HepG2 (cell line): Measurements from ENCODE around the gene ACOT13. TPM values are rescaled to one million over a fixed set of nuclear protein-coding genes. Genes with fewer than 3 reads are reported as not detected.

ENCODE experiments used
- CC2D1A ChIP-seq: sonication (generic); formaldehyde crosslinking; IDR thresholded peaks from 2 replicates; pipeline ENCODE4 v1.8.1; 2023; ENCODE audit warnings: mild to moderate bottlenecking, missing genetic modification reagents
- CEBPG ChIP-seq: IDR thresholded peaks from 2 replicates; pipeline ENCODE4 v1.6.1; 2016
- CENPT ChIP-seq: sonication (generic); formaldehyde crosslinking; IDR thresholded peaks from 2 replicates; pipeline ENCODE4 v1.8.0; 2022; ENCODE audit warnings: low read depth, mild to moderate bottlenecking, moderate library complexity, missing genetic modification reagents
- DNMT1 ChIP-seq: sonication (generic); formaldehyde crosslinking; IDR thresholded peaks from 2 replicates; pipeline ENCODE4 v1.5.1; 2020; ENCODE audit warnings: mild to moderate bottlenecking, missing genetic modification reagents
- FOXC1 ChIP-seq: sonication (generic); formaldehyde crosslinking; IDR thresholded peaks from 2 replicates; pipeline ENCODE4 v1.8.0; 2022; ENCODE audit warnings: mild to moderate bottlenecking, missing genetic modification reagents, borderline replicate concordance
- HNRNPUL1 ChIP-seq: fragments of 200-400 bp; formaldehyde crosslinking; IDR thresholded peaks from 2 replicates; pipeline ENCODE4 v1.6.1; 2017; ENCODE audit warnings: low read depth, mild to moderate bottlenecking, low read length, moderate library complexity
- KLF12 ChIP-seq: sonication (generic); formaldehyde crosslinking; IDR thresholded peaks from 2 replicates; pipeline ENCODE4 v1.4.0; 2020; ENCODE audit warnings: missing genetic modification reagents, borderline replicate concordance
- KLF16 ChIP-seq, 2 experiments: sonication (generic) in 1 of 2; formaldehyde crosslinking in 1 of 2; IDR thresholded peaks; 2 replicates each; pipeline versions ENCODE4 v1.6.1 to v1.8.0; 2016 to 2023; ENCODE audit warnings: missing genetic modification reagents in 2 of 2, missing compliant biosample characterization in 1 of 2
- LCORL ChIP-seq, 2 experiments: fragments of 450-650 bp in 1 of 2; sonication (generic) in 1 of 2; formaldehyde crosslinking in 1 of 2; IDR thresholded peaks; 2 replicates each; pipeline versions ENCODE4 v1.5.0 to v1.6.1; 2017 to 2020; ENCODE audit warnings: antibody characterized with exemption in 1 of 2, missing genetic modification reagents in 1 of 2
- NCOA1 ChIP-seq: sonication (generic); formaldehyde crosslinking; IDR thresholded peaks from 2 replicates; pipeline ENCODE4 v1.9.0; 2021; ENCODE audit warnings: missing genetic modification reagents
- NFYB ChIP-seq: sonication (generic); formaldehyde crosslinking; IDR thresholded peaks from 2 replicates; pipeline ENCODE4 v1.4.0; 2020; ENCODE audit warnings: missing genetic modification reagents
- SRF ChIP-seq: IDR thresholded peaks from 2 replicates; pipeline ENCODE4 v1.6.1; 2011; ENCODE audit warnings: mild to moderate bottlenecking, low read depth, low read length, moderate library complexity
- TMF1 ChIP-seq: sonication (generic); formaldehyde crosslinking; IDR thresholded peaks from 2 replicates; pipeline ENCODE4 v1.8.1; 2022; ENCODE audit warnings: low read depth, missing genetic modification reagents
- ZBTB20 ChIP-seq: sonication (generic); formaldehyde crosslinking; IDR thresholded peaks from 2 replicates; pipeline ENCODE4 v1.8.1; 2023; ENCODE audit warnings: missing genetic modification reagents, low read depth, mild to moderate bottlenecking, borderline replicate concordance
- ZBTB42 ChIP-seq: sonication (generic); formaldehyde crosslinking; IDR thresholded peaks from 2 replicates; pipeline ENCODE4 v1.5.0; 2020; ENCODE audit warnings: mild to moderate bottlenecking, missing genetic modification reagents
- ZNF17 ChIP-seq: sonication (generic); formaldehyde crosslinking; IDR thresholded peaks from 2 replicates; pipeline ENCODE4 v1.5.0; 2020; ENCODE audit warnings: mild to moderate bottlenecking, missing genetic modification reagents
- ZNF292 ChIP-seq: sonication (generic); formaldehyde crosslinking; IDR thresholded peaks from 2 replicates; pipeline ENCODE4 v1.8.1; 2022; ENCODE audit warnings: mild to moderate bottlenecking, low read depth, missing genetic modification reagents, borderline replicate concordance
- ZNF343 ChIP-seq: sonication (generic); formaldehyde crosslinking; IDR thresholded peaks from 2 replicates; pipeline ENCODE4 v1.4.0; 2020; ENCODE audit warnings: mild to moderate bottlenecking, missing genetic modification reagents
- ZNF501 ChIP-seq: sonication (generic); formaldehyde crosslinking; IDR thresholded peaks from 2 replicates; pipeline ENCODE4 v1.5.1; 2020; ENCODE audit warnings: mild to moderate bottlenecking, moderate library complexity, missing genetic modification reagents
- ZNF543 ChIP-seq: sonication (generic); formaldehyde crosslinking; IDR thresholded peaks from 2 replicates; pipeline ENCODE4 v1.4.0; 2020; ENCODE audit warnings: mild to moderate bottlenecking, missing genetic modification reagents
- ZNF747 ChIP-seq: sonication (generic); formaldehyde crosslinking; IDR thresholded peaks from 2 replicates; pipeline ENCODE4 v1.8.1; 2023; ENCODE audit warnings: missing genetic modification reagents, mild to moderate bottlenecking, borderline replicate concordance
- ZNF782 ChIP-seq: sonication (generic); formaldehyde crosslinking; IDR thresholded peaks from 2 replicates; pipeline ENCODE4 v1.4.0; 2020; ENCODE audit warnings: missing genetic modification reagents, mild to moderate bottlenecking, borderline replicate concordance
- ZNF879 ChIP-seq: sonication (generic); formaldehyde crosslinking; IDR thresholded peaks from 2 replicates; pipeline ENCODE4 v1.8.1; 2023; ENCODE audit warnings: missing genetic modification reagents
- polyA plus RNA-seq, 8 experiments: library from polyadenylated mRNA; depleted of rRNA in 3 of 8; stranded (reverse) in 7 of 8; unstranded in 1 of 8; fragments of >200 nt; fragmentation: Illumina TruSeq in 4 of 8; extraction: Trizol in 4 of 8; gene quantifications; 2 replicates each; pipeline versions ENCODE4 v1.2.1 to v1.2.3, GENCODE V29; 2011 to 2016; ENCODE audit warnings: low read depth in 4 of 8, missing spikeins in 1 of 8, mixed read lengths in 1 of 8; ENCODE audit not compliant: insufficient read depth in 1 of 8
- total RNA-seq, 5 experiments: library from RNA; depleted of rRNA; stranded (reverse); fragments of >200 nt; fragmentation: Illumina TruSeq; extraction: Trizol; gene quantifications; 2 replicates each; pipeline ENCODE4 v1.2.3, GENCODE V29; 2016; ENCODE audit warnings: low read depth in 1 of 5
- TF ChIP-seq, protein P1 (sequence below): sonication (generic); formaldehyde crosslinking; IDR thresholded peaks from 2 replicates; pipeline ENCODE4 v1.4.0; 2020; ENCODE audit warnings: missing genetic modification reagents, borderline replicate concordance
- TF ChIP-seq, protein P2 (sequence below): sonication (generic); formaldehyde crosslinking; IDR thresholded peaks from 2 replicates; pipeline ENCODE4 v1.8.1; 2023; ENCODE audit warnings: mild to moderate bottlenecking, inconsistent platforms, moderate library complexity, missing genetic modification reagents, borderline replicate concordance
- TF ChIP-seq, protein P3 (sequence below): sonication (generic); formaldehyde crosslinking; IDR thresholded peaks from 2 replicates; pipeline ENCODE4 v1.5.0; 2020; ENCODE audit warnings: missing genetic modification reagents, mild to moderate bottlenecking, borderline replicate concordance

The ACOT13 gene
- total and polyA plus RNA-seq, 2 of the 13 experiments (the other 11 are each of a cell fraction or from before 2014, with no cell fraction given): 31.5 to 45.1 TPM

DNA sequence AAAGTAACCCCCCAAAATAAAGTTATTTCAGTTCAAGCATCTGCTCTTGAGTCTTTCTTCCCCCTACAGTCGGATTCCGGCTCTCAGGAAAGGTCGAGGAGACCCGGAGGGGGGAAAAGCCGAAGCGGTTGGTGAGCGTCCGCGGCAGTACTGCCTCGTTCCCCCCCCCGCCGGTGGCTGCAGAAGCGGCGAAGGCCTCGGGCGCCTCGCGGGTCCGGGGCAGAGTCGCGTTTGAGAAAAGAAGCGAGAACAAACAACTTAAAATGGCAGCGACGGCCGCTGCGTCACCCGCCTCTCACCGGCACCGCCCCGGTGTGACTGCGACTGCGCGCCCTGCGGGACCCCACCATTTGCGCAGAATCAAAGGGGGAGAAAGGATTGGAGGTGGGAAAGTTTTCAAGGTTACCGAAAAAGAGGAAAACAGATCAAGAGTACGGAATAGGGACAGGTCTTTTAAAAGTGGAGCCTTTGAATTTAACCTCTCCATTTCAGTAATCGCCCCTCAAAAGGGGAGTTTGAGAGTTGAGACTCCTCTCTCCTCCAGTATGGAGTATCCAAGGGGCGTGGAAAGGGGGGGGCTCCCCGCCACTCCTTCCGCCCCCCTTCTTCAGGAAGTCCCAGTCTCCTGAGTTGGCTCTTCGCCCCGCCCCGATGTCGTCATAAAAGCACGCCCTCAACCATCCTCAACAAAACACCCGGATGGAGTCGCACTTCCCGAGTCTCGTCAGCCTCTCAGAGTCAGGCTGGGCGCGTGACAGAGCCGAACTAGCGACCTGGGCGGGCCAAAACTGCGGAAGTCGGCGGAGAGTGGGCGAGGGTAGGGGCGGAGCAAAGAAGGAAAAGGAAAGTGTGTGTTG is 54.0 kb downstream of the ACOT13 start (continued):
- TF ChIP-seq LCORL (IDR thresholded peaks at IDR 0.05): no peak
- peak; percentile 24; the same call in 1 of the 2 replicates for TF ChIP-seq LCORL (CRISPR knock-in tag; IDR thresholded peaks at IDR 0.05)
- TF ChIP-seq, protein P1, sequence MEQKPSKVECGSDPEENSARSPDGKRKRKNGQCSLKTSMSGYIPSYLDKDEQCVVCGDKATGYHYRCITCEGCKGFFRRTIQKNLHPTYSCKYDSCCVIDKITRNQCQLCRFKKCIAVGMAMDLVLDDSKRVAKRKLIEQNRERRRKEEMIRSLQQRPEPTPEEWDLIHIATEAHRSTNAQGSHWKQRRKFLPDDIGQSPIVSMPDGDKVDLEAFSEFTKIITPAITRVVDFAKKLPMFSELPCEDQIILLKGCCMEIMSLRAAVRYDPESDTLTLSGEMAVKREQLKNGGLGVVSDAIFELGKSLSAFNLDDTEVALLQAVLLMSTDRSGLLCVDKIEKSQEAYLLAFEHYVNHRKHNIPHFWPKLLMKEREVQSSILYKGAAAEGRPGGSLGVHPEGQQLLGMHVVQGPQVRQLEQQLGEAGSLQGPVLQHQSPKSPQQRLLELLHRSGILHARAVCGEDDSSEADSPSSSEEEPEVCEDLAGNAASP (CRISPR knock-in tag): peak; percentile 80
- no peak for TF ChIP-seq ZNF782 (CRISPR knock-in tag)
- TF ChIP-seq, protein P2, sequence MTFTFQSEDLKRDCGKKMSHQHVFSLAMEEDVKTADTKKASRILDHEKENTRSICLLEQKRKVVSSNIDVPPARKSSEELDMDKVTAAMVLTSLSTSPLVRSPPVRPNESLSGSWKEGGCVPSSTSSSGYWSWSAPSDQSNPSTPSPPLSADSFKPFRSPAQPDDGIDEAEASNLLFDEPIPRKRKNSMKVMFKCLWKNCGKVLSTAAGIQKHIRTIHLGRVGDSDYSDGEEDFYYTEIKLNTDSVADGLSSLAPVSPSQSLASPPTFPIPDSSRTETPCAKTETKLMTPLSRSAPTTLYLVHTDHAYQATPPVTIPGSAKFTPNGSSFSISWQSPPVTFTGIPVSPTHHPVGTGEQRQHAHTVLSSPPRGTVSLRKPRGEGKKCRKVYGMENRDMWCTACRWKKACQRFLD (CRISPR knock-in tag): peak; percentile 89; the same call in 1 of the 2 replicates
- peak; percentile 83; the same call in 1 of the 2 replicates for TF ChIP-seq ZNF343 (CRISPR knock-in tag)
- no peak for TF ChIP-seq ZNF292
- TF ChIP-seq KLF12: no peak; the same call in 1 of the 2 replicates
- peak; percentile 94 for TF ChIP-seq ZNF501 (CRISPR knock-in tag)
- TF ChIP-seq, protein P3, sequence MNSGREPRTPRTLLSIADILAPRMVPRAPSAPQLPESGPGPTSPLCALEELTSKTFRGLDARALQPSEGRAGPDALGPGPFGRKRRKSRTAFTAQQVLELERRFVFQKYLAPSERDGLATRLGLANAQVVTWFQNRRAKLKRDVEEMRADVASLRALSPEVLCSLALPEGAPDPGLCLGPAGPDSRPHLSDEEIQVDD: no peak
- peak; percentile 60 for TF ChIP-seq ZNF747 (CRISPR knock-in tag)
- TF ChIP-seq ZNF17 (CRISPR knock-in tag): no peak
- 0 out of 2 replicates have a peak, but pooled peaks have one; percentile 88 for TF ChIP-seq ZBTB42 (CRISPR knock-in tag)
- no peak for TF ChIP-seq NCOA1 (CRISPR knock-in tag)
- no peak for TF ChIP-seq CENPT (CRISPR knock-in tag)
- no peak for TF ChIP-seq HNRNPUL1
- no peak; the same call in 1 of the 2 replicates for TF ChIP-seq FOXC1 (CRISPR knock-in tag)
- peak; percentile 70 for TF ChIP-seq SRF
- TF ChIP-seq CC2D1A (CRISPR knock-in tag): peak; percentile 18; the same call in 1 of the 2 replicates
- TF ChIP-seq TMF1 (CRISPR knock-in tag): no peak
- 0 out of 2 replicates have a peak, but pooled peaks have one; percentile 22 for TF ChIP-seq ZNF879
- peak; percentile 71; the same call in 1 of the 2 replicates for TF ChIP-seq CEBPG (CRISPR knock-in tag)
- peak; percentile 82 for TF ChIP-seq NFYB (CRISPR knock-in tag)
- no peak; the same call in 1 of the 2 replicates for TF ChIP-seq ZBTB20 (CRISPR knock-in tag)
- TF ChIP-seq ZNF543 (CRISPR knock-in tag): no peak; the same call in 1 of the 2 replicates
- peak in 1 of 2 experiments; percentile 66; a peak in 2 of 4 replicates for TF ChIP-seq KLF16 (CRISPR knock-in tag; IDR thresholded peaks at IDR 0.05)
- no peak for TF ChIP-seq DNMT1 (CRISPR knock-in tag)
